ENCODE results near the gene MRPS34.

MRPS34 gene

GRCh38 chr16:1769402-1770300, 3.3 kb downstream of the MRPS34 start:
- no peak for DNase-seq (ENCODE audit: low spot score)

GRCh38 chr16:1768767-1769401, 4.0 kb downstream of the MRPS34 start:
- DNase-seq (ENCODE audit: low spot score): no peak

GRCh38 chr16:1768061-1768766, 4.7 kb downstream of the MRPS34 start:
- DNase-seq (ENCODE audit: low spot score): no peak

DNA sequence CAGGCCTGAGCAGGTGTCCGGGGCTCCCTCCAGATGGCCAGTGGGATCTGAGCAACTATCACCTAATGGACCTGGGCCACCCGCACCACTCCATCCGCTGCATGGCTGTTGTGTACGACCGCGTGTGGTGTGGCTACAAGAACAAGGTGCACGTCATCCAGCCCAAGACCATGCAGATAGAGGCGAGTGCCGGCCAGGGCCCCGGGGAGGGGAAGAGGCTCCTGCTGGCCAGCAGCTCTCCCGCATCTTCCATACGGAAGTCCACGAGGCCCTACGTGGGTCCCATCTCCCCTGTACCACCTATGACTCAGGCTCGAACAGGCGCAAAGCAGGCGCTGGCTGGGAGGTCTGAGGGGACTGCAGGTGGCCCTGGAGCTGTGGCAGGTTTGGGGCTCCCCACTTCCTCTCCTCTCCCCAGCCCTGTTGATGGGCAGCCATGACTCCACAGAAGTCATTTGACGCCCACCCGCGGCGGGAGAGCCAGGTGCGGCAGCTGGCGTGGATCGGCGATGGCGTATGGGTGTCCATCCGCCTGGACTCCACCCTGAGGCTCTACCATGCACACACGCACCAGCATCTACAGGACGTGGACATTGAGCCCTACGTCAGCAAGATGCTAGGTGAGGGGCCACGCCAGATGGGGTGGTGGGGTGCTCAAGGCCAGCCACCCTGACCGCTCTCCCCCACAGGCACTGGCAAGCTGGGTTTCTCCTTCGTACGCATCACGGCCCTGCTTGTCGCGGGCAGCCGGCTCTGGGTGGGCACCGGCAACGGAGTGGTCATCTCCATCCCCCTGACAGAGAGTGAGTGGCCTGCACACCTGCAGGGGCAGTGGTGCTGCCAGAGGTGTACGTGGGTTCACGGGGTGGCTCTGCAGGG, 5.6 kb downstream of the MRPS34 start:
- no peak for DNase-seq (ENCODE audit: low spot score)

DNA sequence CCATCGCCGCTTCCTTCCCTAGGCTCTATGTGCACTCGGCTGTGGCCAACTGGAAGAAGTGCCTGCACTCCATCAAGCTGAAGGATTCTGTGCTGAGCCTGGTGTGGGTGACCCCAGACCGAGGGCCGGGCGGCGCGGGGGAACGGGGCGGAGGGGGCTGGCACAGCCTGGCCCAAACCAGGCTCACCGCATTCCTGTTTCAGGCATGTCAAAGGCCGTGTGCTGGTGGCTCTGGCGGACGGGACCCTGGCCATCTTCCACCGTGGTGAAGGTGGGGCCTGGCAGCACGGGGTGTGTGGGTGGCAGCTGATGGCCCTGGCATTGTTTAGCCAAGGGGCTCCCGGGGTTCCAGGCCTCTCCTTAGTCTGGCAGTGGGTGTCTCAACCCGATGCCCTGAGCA, 6.2 kb downstream of the MRPS34 start:
- no peak for DNase-seq (ENCODE audit: low spot score)

DNA sequence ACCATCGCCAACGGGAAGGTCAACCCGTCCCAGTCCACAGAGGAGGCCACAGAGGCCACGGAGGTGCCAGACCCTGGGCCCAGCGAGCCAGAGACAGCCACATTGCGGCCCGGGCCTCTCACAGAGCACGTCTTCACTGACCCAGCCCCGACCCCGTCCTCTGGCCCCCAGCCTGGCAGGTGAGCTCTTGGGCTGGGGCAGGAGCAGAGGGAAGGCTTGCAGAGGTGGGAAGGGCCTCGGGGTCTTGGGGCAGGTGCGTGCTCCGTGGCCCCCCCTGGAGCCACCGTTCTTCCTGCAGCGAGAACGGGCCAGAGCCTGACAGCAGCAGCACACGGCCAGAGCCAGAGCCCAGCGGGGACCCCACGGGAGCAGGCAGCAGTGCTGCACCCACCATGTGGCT, 6.7 kb downstream of the MRPS34 start:
- DNase-seq (ENCODE audit: low spot score): no peak

DNA sequence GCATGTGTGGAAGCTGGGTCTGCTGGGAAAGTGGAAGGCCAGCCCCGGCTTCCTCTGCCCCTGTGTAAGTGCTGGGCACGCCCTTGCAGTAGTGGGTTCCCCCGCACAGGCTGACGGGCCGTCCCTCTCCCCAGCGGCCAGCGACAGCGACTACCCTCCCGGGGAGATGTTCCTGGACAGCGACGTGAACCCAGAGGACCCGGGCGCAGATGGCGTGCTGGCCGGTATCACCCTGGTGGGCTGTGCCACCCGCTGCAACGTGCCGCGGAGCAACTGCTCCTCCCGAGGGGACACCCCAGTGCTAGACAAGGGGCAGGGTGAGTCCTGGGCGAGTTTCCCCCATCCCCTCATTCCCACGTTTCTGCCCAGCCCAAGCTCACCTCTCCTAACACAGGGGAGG, 7.1 kb downstream of the MRPS34 start:
- no peak for DNase-seq (ENCODE audit: low spot score)

DNA sequence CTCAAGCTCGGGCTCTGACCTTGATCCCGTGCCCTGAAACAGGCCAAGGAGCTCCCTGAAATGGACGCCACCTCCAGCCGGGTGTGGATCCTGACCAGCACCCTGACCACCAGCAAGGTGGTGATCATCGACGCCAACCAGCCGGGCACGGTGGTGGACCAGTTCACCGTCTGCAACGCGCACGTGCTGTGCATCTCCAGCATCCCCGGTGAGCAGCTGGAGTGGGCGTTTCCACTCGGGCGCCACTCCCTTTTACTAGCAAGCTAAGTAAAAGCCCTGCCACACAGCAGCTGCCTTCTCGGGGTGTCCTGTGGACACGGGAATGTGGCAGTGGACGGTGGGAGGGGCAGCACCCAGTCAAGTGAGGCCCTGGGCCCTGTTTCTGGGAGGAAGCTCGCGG, 8.0 kb downstream of the MRPS34 start:
- DNase-seq (ENCODE audit: low spot score): no peak

DNA sequence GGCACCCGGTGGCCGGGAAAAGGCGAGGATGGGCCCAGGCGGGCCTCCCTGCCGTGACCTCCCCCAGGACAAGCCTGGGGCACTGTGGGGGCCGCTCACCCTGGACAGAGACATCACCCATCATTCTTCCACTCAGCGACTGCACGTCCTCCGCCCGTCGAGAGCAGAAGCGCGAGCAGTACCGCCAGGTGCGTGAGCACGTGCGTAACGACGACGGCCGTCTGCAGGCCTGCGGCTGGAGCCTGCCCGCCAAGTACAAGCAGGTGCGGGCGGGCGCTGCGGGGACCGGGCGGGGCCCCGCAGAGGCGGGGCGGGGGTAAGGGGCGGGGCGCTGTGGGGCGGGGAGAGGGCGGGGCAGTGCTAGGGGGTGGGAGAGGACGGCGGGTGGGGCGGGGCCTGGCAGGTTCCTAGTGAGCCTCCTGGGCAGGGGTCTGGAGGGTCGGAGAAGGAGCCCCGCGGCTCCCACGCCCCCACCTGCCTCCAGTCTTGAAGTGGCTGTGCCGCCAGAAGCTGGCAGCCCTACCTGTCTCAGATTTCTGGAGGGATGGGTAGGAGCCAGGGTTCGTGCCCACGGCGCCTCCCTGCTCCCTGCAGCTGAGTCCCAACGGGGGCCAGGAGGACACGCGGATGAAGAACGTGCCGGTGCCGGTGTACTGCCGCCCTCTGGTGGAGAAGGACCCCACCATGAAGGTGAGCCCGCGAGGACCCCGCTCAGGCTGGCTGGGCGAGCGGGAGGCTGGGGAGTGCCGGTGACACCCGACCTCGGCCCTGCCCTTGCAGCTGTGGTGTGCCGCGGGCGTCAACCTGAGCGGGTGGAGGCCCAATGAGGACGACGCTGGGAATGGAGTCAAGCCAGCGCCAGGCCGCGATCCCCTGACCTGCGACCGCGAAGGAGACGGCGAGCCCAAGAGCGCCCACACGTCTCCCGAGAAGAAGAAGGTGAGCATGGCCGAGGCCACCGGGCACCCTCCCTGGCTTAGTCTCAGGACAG, 9.1 kb downstream of the MRPS34 start:
- no peak for DNase-seq (ENCODE audit: low spot score)

- no peak for DNase-seq (ENCODE audit: low spot score)
Measured at GRCh38 chr16:1762879-1763520, 9.9 kb downstream of the MRPS34 start.

DNA sequence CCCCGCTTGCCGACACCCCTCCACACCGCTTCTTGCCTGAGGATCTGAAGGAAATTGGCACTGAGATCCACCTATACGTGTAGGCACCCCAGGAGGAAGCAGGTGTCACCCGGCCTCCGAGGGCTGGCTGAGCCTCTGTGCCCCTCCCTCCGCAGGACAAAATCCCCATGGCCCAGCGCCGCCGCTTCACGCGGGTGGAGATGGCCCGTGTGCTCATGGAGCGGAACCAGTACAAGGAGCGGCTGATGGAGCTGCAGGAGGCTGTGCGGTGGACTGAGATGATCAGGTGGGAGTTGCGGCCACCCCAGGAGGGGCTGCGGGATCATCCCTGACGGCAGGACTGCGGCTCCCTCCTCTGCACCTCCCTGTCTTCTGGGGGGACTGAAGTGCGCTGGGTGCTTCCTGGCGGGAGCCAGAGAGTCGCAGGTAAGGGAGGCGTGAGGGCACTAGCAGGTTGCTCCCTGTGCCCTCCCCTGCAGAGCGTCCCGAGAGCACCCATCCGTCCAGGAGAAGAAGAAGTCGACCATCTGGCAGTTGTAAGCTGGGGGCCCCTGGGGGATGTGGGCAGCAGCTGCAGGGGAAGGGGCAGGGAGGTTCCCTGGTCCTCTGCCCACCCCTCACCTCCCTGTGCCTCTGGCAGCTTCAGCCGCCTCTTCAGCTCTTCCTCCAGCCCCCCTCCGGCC, 10.6 kb downstream of the MRPS34 start:
- no peak for DNase-seq (ENCODE audit: low spot score)

DNA sequence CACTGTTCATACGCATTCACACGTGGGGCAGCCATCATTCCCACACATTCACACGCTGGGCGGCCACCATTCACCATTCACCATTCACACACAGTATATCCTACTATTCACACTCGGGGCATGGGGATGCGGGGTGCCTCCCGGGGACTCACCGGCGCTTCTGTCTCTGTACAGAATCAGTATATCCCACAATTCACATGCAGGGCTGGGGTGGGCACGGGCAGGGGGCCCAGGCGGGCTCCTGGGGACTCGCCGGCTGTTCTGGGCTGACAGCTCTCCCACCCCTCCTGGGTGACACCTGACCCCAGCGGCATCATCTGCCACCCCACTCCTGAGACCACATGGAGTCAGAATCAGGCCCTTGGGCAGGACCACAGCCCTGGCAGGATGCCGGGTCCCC, 11.2 kb downstream of the MRPS34 start:
- DNase-seq (ENCODE audit: low spot score): no peak

- DNase-seq (ENCODE audit: low spot score): no peak
Measured at GRCh38 chr16:1760911-1761310, 12.0 kb downstream of the MRPS34 start.

GRCh38 chr16:1759511-1759910, 13.4 kb downstream of the MRPS34 start:
- no peak for DNase-seq (ENCODE audit: low spot score)

DNA sequence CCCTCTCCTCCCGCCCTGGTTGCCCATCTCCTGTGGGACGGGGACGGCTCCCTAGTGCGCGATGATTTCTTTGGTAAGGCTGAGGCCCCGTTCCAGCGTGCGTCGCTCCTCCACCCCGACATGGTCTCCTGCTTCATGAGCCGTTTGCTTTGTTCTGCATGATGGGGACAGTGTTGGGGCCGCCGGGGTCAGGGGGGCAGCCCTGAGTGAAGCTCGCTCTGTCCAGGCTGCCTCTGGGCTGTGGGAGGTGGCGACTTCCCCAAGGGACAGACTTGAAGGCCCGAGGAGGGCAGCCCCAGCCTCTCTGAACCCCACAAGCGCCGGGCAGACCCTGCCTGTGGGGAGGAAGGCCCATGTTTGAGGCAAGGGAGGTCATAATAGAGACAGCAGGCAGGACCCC, 14.0 kb downstream of the MRPS34 start:
- no peak for DNase-seq (ENCODE audit: low spot score)

- no peak for DNase-seq (ENCODE audit: low spot score)
Measured at GRCh38 chr16:1757714-1758461, 15.0 kb downstream of the MRPS34 start.

DNA sequence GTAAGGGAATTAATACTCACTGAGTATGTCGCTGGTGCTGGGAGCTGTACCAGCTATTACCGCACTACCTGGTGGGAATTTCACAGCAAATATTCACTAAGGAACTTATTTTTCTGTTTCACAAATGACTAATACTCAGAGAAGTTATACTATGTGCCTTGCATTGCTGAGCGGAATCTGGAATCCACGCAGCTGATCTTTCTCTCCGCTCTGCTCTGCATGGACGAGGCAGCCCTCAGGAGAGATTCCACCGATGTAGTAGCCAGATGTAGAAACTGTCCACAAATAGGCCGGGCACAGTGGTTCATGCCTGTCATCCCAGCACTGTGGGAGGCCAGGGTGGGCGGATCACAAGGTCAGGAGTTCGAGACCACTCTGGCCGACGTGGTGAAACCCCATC, 18.7 kb downstream of the MRPS34 start:
- no peak for DNase-seq (ENCODE audit: low spot score)

- no peak for DNase-seq (ENCODE audit: low spot score)
Measured at GRCh38 chr16:1752853-1753252, 20.1 kb downstream of the MRPS34 start.

- DNase-seq (ENCODE audit: low spot score): no peak
Measured at GRCh38 chr16:1751946-1752345, 21.0 kb downstream of the MRPS34 start.
